HEK293 (cell line): ENCODE results near the gene NIPBL.

Experiments
- GLIS2 ChIP-seq: fragments of 450-650 bp; formaldehyde crosslinking; IDR thresholded peaks from 2 replicates; pipeline ENCODE4 v1.5.1; 2016; ENCODE audit warnings: missing biosample characterization, missing genetic modification characterization
- HIC1 ChIP-seq: fragments of 450-650 bp; formaldehyde crosslinking; IDR thresholded peaks from 2 replicates; pipeline ENCODE4 v1.5.1; 2016; ENCODE audit warnings: missing biosample characterization, missing genetic modification characterization
- KLF10 ChIP-seq: fragments of 450-650 bp; IDR thresholded peaks from 2 replicates; pipeline ENCODE4 v1.5.1; 2018; ENCODE audit warnings: missing biosample characterization, mild to moderate bottlenecking, missing genetic modification characterization
- KLF16 ChIP-seq: fragments of 450-650 bp; formaldehyde crosslinking; IDR thresholded peaks from 2 replicates; pipeline ENCODE4 v1.5.1; 2017; ENCODE audit warnings: missing biosample characterization, missing genetic modification characterization
- OSR2 ChIP-seq: fragments of 450-650 bp; formaldehyde crosslinking; IDR thresholded peaks from 2 replicates; pipeline ENCODE4 v1.5.1; 2016; ENCODE audit warnings: missing biosample characterization, missing genetic modification characterization
- SCRT1 ChIP-seq: fragments of 450-650 bp; formaldehyde crosslinking; IDR thresholded peaks from 2 replicates; pipeline ENCODE4 v1.5.1; 2016; ENCODE audit warnings: missing biosample characterization, missing genetic modification characterization, borderline replicate concordance
- TSHZ1 ChIP-seq: fragments of 450-650 bp; formaldehyde crosslinking; IDR thresholded peaks from 2 replicates; pipeline ENCODE4 v1.5.1; 2016; ENCODE audit warnings: missing biosample characterization, missing genetic modification characterization, borderline replicate concordance
- WT1 ChIP-seq: fragments of 450-650 bp; formaldehyde crosslinking; IDR thresholded peaks from 2 replicates; pipeline ENCODE4 v1.5.1; 2016; ENCODE audit warnings: missing biosample characterization, missing genetic modification characterization
- ZBTB21 ChIP-seq: fragments of 450-650 bp; formaldehyde crosslinking; IDR thresholded peaks from 2 replicates; pipeline ENCODE4 v1.5.1; 2017; ENCODE audit warnings: missing biosample characterization, missing genetic modification characterization
- ZBTB49 ChIP-seq: fragments of 450-650 bp; formaldehyde crosslinking; IDR thresholded peaks from 2 replicates; pipeline ENCODE4 v1.5.1; 2016; ENCODE audit warnings: missing biosample characterization, missing genetic modification characterization, low read depth
- ZNF140 ChIP-seq: fragments of 450-650 bp; formaldehyde crosslinking; IDR thresholded peaks from 2 replicates; pipeline ENCODE4 v1.5.1; 2016; ENCODE audit warnings: missing biosample characterization, missing genetic modification characterization
- ZNF157 ChIP-seq: fragments of 450-650 bp; formaldehyde crosslinking; IDR thresholded peaks from 2 replicates; pipeline ENCODE4 v1.5.1; 2016; ENCODE audit warnings: missing biosample characterization, missing genetic modification characterization
- ZNF184 ChIP-seq: fragments of 450-650 bp; IDR thresholded peaks from 2 replicates; pipeline ENCODE4 v1.5.1; 2018; ENCODE audit warnings: missing biosample characterization, mild to moderate bottlenecking, missing genetic modification characterization
- ZNF266 ChIP-seq: fragments of 450-650 bp; formaldehyde crosslinking; IDR thresholded peaks from 2 replicates; pipeline ENCODE4 v1.5.1; 2016; ENCODE audit warnings: missing biosample characterization, missing genetic modification characterization, low read depth
- ZNF292 ChIP-seq: fragments of 450-650 bp; formaldehyde crosslinking; IDR thresholded peaks from 2 replicates; pipeline ENCODE4 v1.5.1; 2016; ENCODE audit warnings: low read depth, missing biosample characterization, missing genetic modification characterization, borderline replicate concordance
- ZNF354C ChIP-seq: fragments of 450-650 bp; formaldehyde crosslinking; IDR thresholded peaks from 2 replicates; pipeline ENCODE4 v1.5.1; 2016; ENCODE audit warnings: missing biosample characterization, missing genetic modification characterization, low read depth, borderline replicate concordance
- ZNF362 ChIP-seq: fragments of 450-650 bp; formaldehyde crosslinking; IDR thresholded peaks from 2 replicates; pipeline ENCODE4 v1.5.1; 2016; ENCODE audit warnings: missing biosample characterization, missing genetic modification characterization
- ZNF423 ChIP-seq: fragments of 450-650 bp; formaldehyde crosslinking; IDR thresholded peaks from 2 replicates; pipeline ENCODE4 v1.5.1; 2016; ENCODE audit warnings: missing biosample characterization, missing genetic modification characterization
- ZNF623 ChIP-seq: fragments of 450-650 bp; formaldehyde crosslinking; IDR thresholded peaks from 2 replicates; pipeline ENCODE4 v1.5.1; 2016; ENCODE audit warnings: missing biosample characterization, missing genetic modification characterization
- ZNF654 ChIP-seq: fragments of 450-650 bp; formaldehyde crosslinking; IDR thresholded peaks from 2 replicates; pipeline ENCODE4 v1.5.1; 2016; ENCODE audit warnings: low read depth, missing biosample characterization, missing genetic modification characterization
- ZNF747 ChIP-seq: fragments of 450-650 bp; formaldehyde crosslinking; IDR thresholded peaks from 2 replicates; pipeline ENCODE4 v1.5.1; 2016; ENCODE audit warnings: missing biosample characterization, missing genetic modification characterization
- ZNF785 ChIP-seq: fragments of 450-650 bp; formaldehyde crosslinking; IDR thresholded peaks from 2 replicates; pipeline ENCODE4 v1.5.1; 2016; ENCODE audit warnings: missing biosample characterization, missing genetic modification characterization
- ZNF830 ChIP-seq: fragments of 450-650 bp; IDR thresholded peaks from 2 replicates; pipeline ENCODE4 v1.5.0; 2018; ENCODE audit warnings: missing biosample characterization, missing genetic modification characterization, low read depth, mild to moderate bottlenecking, moderate library complexity
- TF ChIP-seq, protein P1 (sequence below): fragments of 450-650 bp; formaldehyde crosslinking; IDR thresholded peaks from 2 replicates; pipeline ENCODE4 v1.5.1; 2016; ENCODE audit warnings: missing biosample characterization, missing genetic modification characterization
- TF ChIP-seq, protein P2 (sequence below): fragments of 450-650 bp; formaldehyde crosslinking; IDR thresholded peaks from 2 replicates; pipeline ENCODE4 v1.5.1; 2016; ENCODE audit warnings: missing biosample characterization, missing genetic modification characterization
- TF ChIP-seq, protein P3 (sequence below): fragments of 450-650 bp; formaldehyde crosslinking; IDR thresholded peaks from 2 replicates; pipeline ENCODE4 v1.5.1; 2016; ENCODE audit warnings: missing biosample characterization, missing genetic modification characterization

The NIPBL gene

DNA sequence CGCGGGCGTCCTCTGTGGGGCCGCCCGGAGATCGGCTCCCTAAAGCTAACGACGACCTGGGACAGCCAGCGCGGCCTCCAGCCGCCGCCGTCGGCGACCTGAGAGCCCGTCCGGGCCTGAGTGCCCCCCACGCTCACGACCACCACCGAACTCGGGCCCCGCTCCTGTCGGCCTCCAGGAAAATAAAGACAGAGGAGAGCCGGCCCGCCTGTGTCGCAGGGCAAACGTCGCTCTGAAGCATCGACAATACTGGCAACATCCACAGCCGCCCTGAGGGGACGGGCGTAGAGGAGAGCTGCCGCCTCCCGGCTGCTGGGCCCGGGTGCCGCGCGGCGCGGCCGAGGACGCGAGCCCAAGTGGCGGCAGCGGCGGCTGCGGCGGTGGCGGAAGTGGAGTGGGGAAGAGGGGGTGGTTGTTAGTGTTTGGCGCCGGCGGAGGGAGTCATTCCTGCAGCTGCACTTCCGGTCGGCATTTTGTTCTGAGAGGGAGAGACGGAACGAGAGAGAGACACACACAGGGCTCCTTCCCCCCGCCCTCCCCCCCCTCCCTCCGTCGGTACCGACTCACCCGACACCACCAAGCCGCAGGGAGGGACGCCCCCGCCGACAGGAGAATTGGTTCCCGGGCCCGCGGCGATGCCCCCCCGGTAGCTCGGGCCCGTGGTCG, at the start of gene NIPBL (continued):
- TF ChIP-seq ZNF654 (tag by site-specific recombination) (no peak), ZNF362 (tag by site-specific recombination) (no peak), SCRT1 (tag by site-specific recombination) (no peak), GLIS2 (peak; percentile 74), ZNF830 (tag by site-specific recombination) (no peak), ZNF292 (tag by site-specific recombination) (no peak), ZBTB49 (tag by site-specific recombination) (no peak), HIC1 (tag by site-specific recombination) (no peak), ZNF157 (no peak), ZNF266 (tag by site-specific recombination) (no peak), WT1 (no peak), KLF10 (tag by site-specific recombination) (no peak; the same call in 1 of the 2 replicates), ZNF423 (tag by site-specific recombination) (no peak), ZNF140 (no peak), ZNF785 (tag by site-specific recombination) (no peak), TSHZ1 (tag by site-specific recombination) (no peak), ZNF184 (tag by site-specific recombination) (peak; percentile 38), ZNF354C (tag by site-specific recombination) (no peak), KLF16 (tag by site-specific recombination) (no peak), ZNF747 (no peak), OSR2 (tag by site-specific recombination) (0 out of 2 replicates have a peak, but pooled peaks have one; percentile 10), ZBTB21 (no peak), ZNF623 (no peak)
- TF ChIP-seq, protein P1, sequence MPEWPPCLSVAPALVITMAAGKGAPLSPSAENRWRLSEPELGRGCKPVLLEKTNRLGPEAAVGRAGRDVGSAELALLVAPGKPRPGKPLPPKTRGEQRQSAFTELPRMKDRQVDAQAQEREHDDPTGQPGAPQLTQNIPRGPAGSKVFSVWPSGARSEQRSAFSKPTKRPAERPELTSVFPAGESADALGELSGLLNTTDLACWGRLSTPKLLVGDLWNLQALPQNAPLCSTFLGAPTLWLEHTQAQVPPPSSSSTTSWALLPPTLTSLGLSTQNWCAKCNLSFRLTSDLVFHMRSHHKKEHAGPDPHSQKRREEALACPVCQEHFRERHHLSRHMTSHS (tag by site-specific recombination), result no peak
- TF ChIP-seq, protein P2, sequence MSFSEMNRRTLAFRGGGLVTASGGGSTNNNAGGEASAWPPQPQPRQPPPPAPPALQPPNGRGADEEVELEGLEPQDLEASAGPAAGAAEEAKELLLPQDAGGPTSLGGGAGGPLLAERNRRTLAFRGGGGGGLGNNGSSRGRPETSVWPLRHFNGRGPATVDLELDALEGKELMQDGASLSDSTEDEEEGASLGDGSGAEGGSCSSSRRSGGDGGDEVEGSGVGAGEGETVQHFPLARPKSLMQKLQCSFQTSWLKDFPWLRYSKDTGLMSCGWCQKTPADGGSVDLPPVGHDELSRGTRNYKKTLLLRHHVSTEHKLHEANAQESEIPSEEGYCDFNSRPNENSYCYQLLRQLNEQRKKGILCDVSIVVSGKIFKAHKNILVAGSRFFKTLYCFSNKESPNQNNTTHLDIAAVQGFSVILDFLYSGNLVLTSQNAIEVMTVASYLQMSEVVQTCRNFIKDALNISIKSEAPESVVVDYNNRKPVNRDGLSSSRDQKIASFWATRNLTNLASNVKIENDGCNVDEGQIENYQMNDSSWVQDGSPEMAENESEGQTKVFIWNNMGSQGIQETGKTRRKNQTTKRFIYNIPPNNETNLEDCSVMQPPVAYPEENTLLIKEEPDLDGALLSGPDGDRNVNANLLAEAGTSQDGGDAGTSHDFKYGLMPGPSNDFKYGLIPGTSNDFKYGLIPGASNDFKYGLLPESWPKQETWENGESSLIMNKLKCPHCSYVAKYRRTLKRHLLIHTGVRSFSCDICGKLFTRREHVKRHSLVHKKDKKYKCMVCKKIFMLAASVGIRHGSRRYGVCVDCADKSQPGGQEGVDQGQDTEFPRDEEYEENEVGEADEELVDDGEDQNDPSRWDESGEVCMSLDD, result no peak
- TF ChIP-seq, protein P3, sequence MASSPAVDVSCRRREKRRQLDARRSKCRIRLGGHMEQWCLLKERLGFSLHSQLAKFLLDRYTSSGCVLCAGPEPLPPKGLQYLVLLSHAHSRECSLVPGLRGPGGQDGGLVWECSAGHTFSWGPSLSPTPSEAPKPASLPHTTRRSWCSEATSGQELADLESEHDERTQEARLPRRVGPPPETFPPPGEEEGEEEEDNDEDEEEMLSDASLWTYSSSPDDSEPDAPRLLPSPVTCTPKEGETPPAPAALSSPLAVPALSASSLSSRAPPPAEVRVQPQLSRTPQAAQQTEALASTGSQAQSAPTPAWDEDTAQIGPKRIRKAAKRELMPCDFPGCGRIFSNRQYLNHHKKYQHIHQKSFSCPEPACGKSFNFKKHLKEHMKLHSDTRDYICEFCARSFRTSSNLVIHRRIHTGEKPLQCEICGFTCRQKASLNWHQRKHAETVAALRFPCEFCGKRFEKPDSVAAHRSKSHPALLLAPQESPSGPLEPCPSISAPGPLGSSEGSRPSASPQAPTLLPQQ (tag by site-specific recombination), result peak; percentile 96
